Prostate gland (tissue), 2 donors: Measurements from ENCODE around the gene SGK2.

Source experiments
- POLR2A ChIP-seq: fragments of 450-650 bp; IDR thresholded peaks from one replicate; pipeline ENCODE4 v1.6.1; 2016; ENCODE audit warnings: antibody characterized with exemption, mild to moderate bottlenecking
- TF ChIP-seq, protein P1 (sequence below), 4 experiments: fragments of 200-600 bp in 2 of 4; fragments of 450-650 bp in 2 of 4; sonication (generic) in 2 of 4; IDR thresholded peaks; 1 replicate in 3 of 4; 2 replicates in 1 of 4; pipeline ENCODE4 v1.5.1; 2016 to 2019; ENCODE audit warnings: antibody characterized with exemption in 4 of 4, mild to moderate bottlenecking in 2 of 4, moderate library complexity in 2 of 4

DNA sequence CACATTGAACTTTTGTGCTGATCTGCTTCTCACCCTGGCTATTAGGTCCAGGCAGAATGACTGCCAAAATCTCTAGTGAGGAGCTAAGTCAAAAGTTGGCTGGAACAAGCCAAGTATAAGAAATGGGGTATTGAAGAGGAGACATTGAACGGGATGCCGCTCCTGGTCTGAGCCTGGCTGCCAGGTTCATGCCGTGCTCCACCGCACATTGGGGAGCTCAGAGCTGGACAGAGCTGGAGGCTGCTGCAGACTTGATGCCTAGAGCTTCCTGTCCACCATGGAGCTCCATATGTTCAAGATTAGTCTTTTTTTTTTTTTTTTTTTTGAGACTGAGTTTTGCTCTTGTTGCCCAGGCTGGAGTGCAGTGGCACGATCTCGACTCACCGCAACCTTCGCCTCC is 27.8 kb downstream of the SGK2 start:
- TF ChIP-seq, protein P1, sequence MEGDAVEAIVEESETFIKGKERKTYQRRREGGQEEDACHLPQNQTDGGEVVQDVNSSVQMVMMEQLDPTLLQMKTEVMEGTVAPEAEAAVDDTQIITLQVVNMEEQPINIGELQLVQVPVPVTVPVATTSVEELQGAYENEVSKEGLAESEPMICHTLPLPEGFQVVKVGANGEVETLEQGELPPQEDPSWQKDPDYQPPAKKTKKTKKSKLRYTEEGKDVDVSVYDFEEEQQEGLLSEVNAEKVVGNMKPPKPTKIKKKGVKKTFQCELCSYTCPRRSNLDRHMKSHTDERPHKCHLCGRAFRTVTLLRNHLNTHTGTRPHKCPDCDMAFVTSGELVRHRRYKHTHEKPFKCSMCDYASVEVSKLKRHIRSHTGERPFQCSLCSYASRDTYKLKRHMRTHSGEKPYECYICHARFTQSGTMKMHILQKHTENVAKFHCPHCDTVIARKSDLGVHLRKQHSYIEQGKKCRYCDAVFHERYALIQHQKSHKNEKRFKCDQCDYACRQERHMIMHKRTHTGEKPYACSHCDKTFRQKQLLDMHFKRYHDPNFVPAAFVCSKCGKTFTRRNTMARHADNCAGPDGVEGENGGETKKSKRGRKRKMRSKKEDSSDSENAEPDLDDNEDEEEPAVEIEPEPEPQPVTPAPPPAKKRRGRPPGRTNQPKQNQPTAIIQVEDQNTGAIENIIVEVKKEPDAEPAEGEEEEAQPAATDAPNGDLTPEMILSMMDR (IDR thresholded peaks at IDR 0.05), result no peak
- no peak for TF ChIP-seq POLR2A
